Transverse colon (tissue), 4 donors: Measurements from ENCODE around the gene UBA6. TPM values are rescaled to one million over a fixed set of nuclear protein-coding genes. Genes with fewer than 3 reads are reported as not detected.

ENCODE experiments used
- DNase-seq: peaks from one replicate; pipeline ENCODE4 v3.0.0-alpha.2; 2019
- H3K27ac ChIP-seq, 4 donors: fragments of 200-600 bp; sonication (generic); 2 replicates each; pipeline ENCODE4 v1.5.1; 2016 to 2018; ENCODE audit warnings: inconsistent platforms in 4 of 4
- H3K27me3 ChIP-seq: fragments of 200-600 bp; sonication (generic); 2 replicates; pipeline ENCODE4 v1.5.1; 2017; ENCODE audit warnings: inconsistent platforms
- H3K36me3 ChIP-seq, 4 donors: fragments of 200-600 bp; sonication (generic); 2 replicates each; pipeline ENCODE4 v1.5.1; 2017 to 2019; ENCODE audit warnings: inconsistent platforms in 4 of 4
- H3K4me1 ChIP-seq, 4 donors: fragments of 200-600 bp; sonication (generic); 2 replicates each; pipeline ENCODE4 v1.5.1; 2017 to 2020; ENCODE audit warnings: inconsistent platforms in 4 of 4
- H3K4me3 ChIP-seq, 4 donors: fragments of 200-600 bp; sonication (generic); 1 replicate in 1 of 4; 2 replicates in 3 of 4; pipeline versions ENCODE4 v1.5.1 to v1.6.1; 2017 to 2019; ENCODE audit warnings: inconsistent platforms in 4 of 4
- H3K9me3 ChIP-seq, 2 donors: fragments of 200-600 bp; sonication (generic); 2 replicates each; pipeline ENCODE4 v1.5.1; 2017 to 2019; ENCODE audit warnings: inconsistent platforms in 2 of 2
- CTCF ChIP-seq, 5 experiments: fragments of 200-600 bp in 3 of 5; fragments of 450-650 bp in 2 of 5; sonication (generic) in 3 of 5; IDR thresholded peaks; 1 replicate in 2 of 5; 2 replicates in 3 of 5; pipeline ENCODE4 v1.5.1; 2016 to 2017; ENCODE audit warnings: antibody characterized with exemption in 5 of 5, inconsistent platforms in 3 of 5, mild to moderate bottlenecking in 2 of 5, moderate library complexity in 1 of 5
- EP300 ChIP-seq: sonication (generic); formaldehyde crosslinking; IDR thresholded peaks from one replicate; pipeline ENCODE4 v1.6.1; 2017; ENCODE audit warnings: antibody characterized with exemption, low read depth
- POLR2A ChIP-seq: fragments of 450-650 bp; IDR thresholded peaks from one replicate; pipeline ENCODE4 v1.6.1; 2016; ENCODE audit warnings: antibody characterized with exemption, mild to moderate bottlenecking, moderate library complexity
- POLR2AphosphoS5 ChIP-seq, 3 donors: sonication (generic); formaldehyde crosslinking; IDR thresholded peaks; one replicate each; pipeline ENCODE4 v1.6.1; 2016; ENCODE audit warnings: antibody characterized with exemption in 3 of 3
- in situ Hi-C, 4 donors: fragments of 200-750 bp; cut with MboI; loops; one replicate each; pipeline versions ENCODE4 v1.15.0 to v1.15.1; 2017; ENCODE audit warnings: low sequenced_read_pairs in 3 of 4, low pct_ligation_motif_present in 1 of 4, low pct_unique_long_range_greater_than_20kb in 1 of 4
- intact Hi-C: fragments of 100-400 bp; cut with DNase I; formaldehyde crosslinking; loops from one replicate; pipeline ENCODE4 v1.15.1; 2023; ENCODE audit warnings: low total_unique reads
- small RNA-seq, 4 donors: library from RNA; depleted of rRNA; stranded (forward); fragments of <200 nt; gene quantifications; one replicate each; pipeline ENCODE3, GENCODE V24; 2016
- total RNA-seq, 4 donors: library from RNA; depleted of rRNA; stranded (reverse); fragments of >200 nt; gene quantifications; one replicate each; pipeline ENCODE4 v1.1.0, GENCODE V29; 2016

UBA6 gene
- total RNA-seq, 4 donors from 2014 or later = 20.9 to 52.7 (median 48.6) TPM

DNA sequence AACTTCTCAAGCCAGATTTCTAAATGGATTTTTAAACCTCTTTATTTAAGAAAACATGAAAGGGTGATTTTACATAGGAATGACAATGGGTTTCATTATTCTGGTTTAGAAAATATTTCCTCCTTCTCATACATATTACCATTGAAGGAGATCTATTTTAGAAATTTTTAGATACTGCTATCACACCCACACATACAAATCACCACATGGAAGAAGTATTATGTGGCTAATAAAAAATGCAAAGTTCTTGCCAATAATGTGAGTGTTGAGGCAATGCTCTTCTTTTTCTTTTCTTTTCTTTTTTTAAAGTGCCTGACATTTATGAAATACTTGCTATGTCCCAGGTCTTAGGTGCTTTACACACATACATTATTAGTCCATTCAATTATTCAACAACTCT, 135.7 kb downstream of the UBA6 start:
- TF ChIP-seq POLR2AphosphoS5 (IDR thresholded peaks at IDR 0.05) (no peak), EP300 (no peak), POLR2A (no peak), CTCF (IDR thresholded peaks at IDR 0.05) (no peak)
- Histone ChIP-seq H3K4me1 (no peaks in the 10 kb centered on the region), H3K9me3 (no peaks in the 10 kb centered on the region), H3K4me3 (no peak overlapping the region), H3K27me3 (no peaks in the 10 kb centered on the region), H3K27ac (no peak overlapping the region), H3K36me3 (no peaks in the 10 kb centered on the region)
- in situ Hi-C loops (loop anchor here in 1 of 4 donors (25.0 kb wide), 1 partner anchor 347 kb away; no protein-coding TSS in a partner anchor), intact Hi-C loops (no loop called here)
- DNase-seq = no peak

Small RNAs within 50 kb of the gene (small RNA-seq; reads per million reads assigned to genes)
- 0 reads per million in 4 donors for gene AC096720.1
- 0 reads per million in 4 donors for gene RF00091

Other genes starting within 250 kb of the UBA6 start
- 10 to 100 TPM; 16.1 to 39.5 (median 23.4) TPM for gene CENPC, start 155.7 kb downstream of the UBA6 start, total RNA-seq
- 1 to 10 TPM in 2 of 4 donors, under 1 TPM in 1, not detected in 1; 0.55 to 6.2 (median 4.9) TPM for gene STAP1, start 142.4 kb downstream of the UBA6 start, total RNA-seq
- not detected for gene GNRHR, start 53.2 kb upstream of the UBA6 start, total RNA-seq
- 1 to 10 TPM in 1 of 4 donors, not detected in 3; 3.4 TPM for gene TMPRSS11D, start 182.8 kb upstream of the UBA6 start, total RNA-seq